Measurements from ENCODE around the gene WWTR1. TPM values are rescaled to one million over a fixed set of nuclear protein-coding genes. Genes with fewer than 3 reads are reported as not detected.

The WWTR1 gene
- total RNA-seq, 1 experiment from 2014 or later, result 25.5 TPM

GRCh38 chr3:149678351-149678950 lies 20.6 kb upstream of the WWTR1 start (continued):
- TF ChIP-seq STAT6 (CRISPR knock-in tag; conservative IDR thresholded peaks at IDR 0.05; ENCODE audit: low read depth) (no peak), ZNF281 (CRISPR knock-in tag; IDR thresholded peaks at IDR 0.05) (no peak), ZNF121 (CRISPR knock-in tag; IDR thresholded peaks at IDR 0.05) (no peak), TEAD4 (CRISPR knock-in tag; IDR thresholded peaks at IDR 0.05) (no peak), NFYB (CRISPR knock-in tag; conservative IDR thresholded peaks at IDR 0.05; ENCODE audit: low read depth) (no peak), ZMAT4 (CRISPR knock-in tag; IDR thresholded peaks at IDR 0.05) (no peak), ZNF423 (CRISPR knock-in tag; IDR thresholded peaks at IDR 0.05) (no peak)

- peaks cover 32% of the 10 kb centered on the region for H3K4me1 Mint-ChIP-seq
- TF ChIP-seq TEAD1 (CRISPR knock-in tag; IDR thresholded peaks at IDR 0.05), result no peak
- no peak for TF ChIP-seq ZSCAN18 (CRISPR knock-in tag; IDR thresholded peaks at IDR 0.05)
- no peak for TF ChIP-seq FOXK1 (CRISPR knock-in tag; IDR thresholded peaks at IDR 0.05)
- no peak for TF ChIP-seq NFE2L1 (CRISPR knock-in tag; IDR thresholded peaks at IDR 0.05)
- TF ChIP-seq MLX (CRISPR knock-in tag; IDR thresholded peaks at IDR 0.05), result no peak
- no peak for TF ChIP-seq FOXJ3 (CRISPR knock-in tag; IDR thresholded peaks at IDR 0.05; ENCODE audit: borderline replicate concordance)
- CTCF ChIA-PET, result no interaction called here
- no peaks in the 10 kb centered on the region for H3K36me3 Mint-ChIP-seq
- peaks cover 27% of the 10 kb centered on the region for H3K27me3 Mint-ChIP-seq (ENCODE audit: low read depth)
- ATAC-seq (no peak), DNase-seq (ENCODE audit: low spot score) (no peak)
- H3K27ac Mint-ChIP-seq, result no peak overlapping the region
- POLR2A ChIA-PET, result interaction anchor here (0.7 kb wide), 1 partner anchor 1339 kb away, joined by 3 read pairs; no protein-coding TSS in a partner anchor
- no peak overlapping the region for H3K4me3 Mint-ChIP-seq
- H3K9me3 Mint-ChIP-seq, result peaks cover 4% of the 10 kb centered on the region
Measured at GRCh38 chr3:149673393-149673792, 15.6 kb upstream of the WWTR1 start.

- H3K36me3 Mint-ChIP-seq, result no peaks in the 10 kb centered on the region
- H3K27ac Mint-ChIP-seq, result peak overlapping the region; percentile 70
- ATAC-seq (peak; percentile 93), DNase-seq (ENCODE audit: low spot score) (no peak)
- peaks cover 4% of the 10 kb centered on the region for H3K9me3 Mint-ChIP-seq
- peaks cover 27% of the 10 kb centered on the region for H3K27me3 Mint-ChIP-seq (ENCODE audit: low read depth)
- CTCF ChIA-PET, result interaction anchor here (0.7 to 2.5 kb wide), 14 partner anchors 9 to 191 kb away, joined by 3 to 13 read pairs (median 4); partner anchors contain the start of gene WWTR1
- POLR2A ChIA-PET, result interaction anchor here (0.7 to 2.9 kb wide), 6 partner anchors 9 to 245 kb away, joined by 3 to 33 read pairs (median 4); partner anchors contain the start of gene WWTR1
- TF ChIP-seq TEAD1 (CRISPR knock-in tag; IDR thresholded peaks at IDR 0.05) (peak; percentile 74; the same call in 1 of the 2 replicates), NFE2L1 (CRISPR knock-in tag; IDR thresholded peaks at IDR 0.05) (no peak)
- peaks cover 35% of the 10 kb centered on the region for H3K4me1 Mint-ChIP-seq
- H3K4me3 Mint-ChIP-seq, result peak overlapping the region; percentile 64
Measured at GRCh38 chr3:149670742-149671492, 13.1 kb upstream of the WWTR1 start.

Measured in WTC11 (cell line).